Kidney epithelial cell (primary cell): ENCODE results near the gene NKPD1. TPM values are rescaled to one million over a fixed set of nuclear protein-coding genes. Genes with fewer than 3 reads are reported as not detected.

Source experiments
- DNase-seq: peaks from one replicate; pipeline ENCODE4 v3.0.0-alpha.2; 2010; ENCODE audit warnings: low read depth
- H3K27me3 ChIP-seq: 2 replicates; pipeline ENCODE4 v1.6.0; 2011; ENCODE audit warnings: low read length; ENCODE audit not compliant: control insufficient read depth, insufficient read depth
- H3K36me3 ChIP-seq: 2 replicates; pipeline ENCODE4 v1.5.1; 2011; ENCODE audit warnings: low read length; ENCODE audit not compliant: control insufficient read depth, insufficient read depth
- H3K4me3 ChIP-seq: 2 replicates; pipeline ENCODE4 v1.5.1; 2011; ENCODE audit warnings: low read depth, mild to moderate bottlenecking, control low read depth, low read length
- total RNA-seq: library from RNA; depleted of rRNA; stranded (reverse); fragments of >200 nt; gene quantifications from 2 replicates; pipeline ENCODE4 v1.2.3, GENCODE V29; 2015
- TF ChIP-seq, protein P1 (sequence below): IDR thresholded peaks from 2 replicates; pipeline ENCODE4 v1.5.1; 2011; ENCODE audit warnings: mild to moderate bottlenecking, moderate library complexity, low read length, control low read depth, inconsistent platforms; ENCODE audit not compliant: insufficient read depth, poor library complexity, severe bottlenecking

Gene NKPD1
- total RNA-seq, 1 donor from 2014 or later, result 0.46 TPM

DNA sequence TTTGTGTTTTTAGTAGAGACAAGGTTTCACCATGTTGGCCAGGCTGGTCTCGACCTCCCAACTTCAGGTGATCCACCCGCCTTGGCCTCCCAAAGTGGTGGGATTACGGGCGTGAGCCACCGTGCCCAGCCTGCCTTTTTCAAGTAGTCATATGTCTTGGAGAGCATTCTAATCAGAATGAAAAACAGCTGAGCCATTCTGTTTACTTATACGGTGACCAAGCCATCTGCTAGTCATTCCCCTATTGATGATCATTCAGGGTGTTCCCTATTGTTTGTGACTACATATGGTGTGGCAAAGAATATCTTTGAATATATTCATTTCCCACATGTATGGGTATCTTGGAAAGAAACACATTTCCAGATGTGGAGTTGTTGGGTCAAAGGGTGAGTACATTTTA is 35.0 kb upstream of the NKPD1 start:
- Histone ChIP-seq H3K27me3 (peaks cover 2% of the 10 kb centered on the region), H3K4me3 (no peak overlapping the region), H3K36me3 (no peaks in the 10 kb centered on the region)
- TF ChIP-seq, protein P1, sequence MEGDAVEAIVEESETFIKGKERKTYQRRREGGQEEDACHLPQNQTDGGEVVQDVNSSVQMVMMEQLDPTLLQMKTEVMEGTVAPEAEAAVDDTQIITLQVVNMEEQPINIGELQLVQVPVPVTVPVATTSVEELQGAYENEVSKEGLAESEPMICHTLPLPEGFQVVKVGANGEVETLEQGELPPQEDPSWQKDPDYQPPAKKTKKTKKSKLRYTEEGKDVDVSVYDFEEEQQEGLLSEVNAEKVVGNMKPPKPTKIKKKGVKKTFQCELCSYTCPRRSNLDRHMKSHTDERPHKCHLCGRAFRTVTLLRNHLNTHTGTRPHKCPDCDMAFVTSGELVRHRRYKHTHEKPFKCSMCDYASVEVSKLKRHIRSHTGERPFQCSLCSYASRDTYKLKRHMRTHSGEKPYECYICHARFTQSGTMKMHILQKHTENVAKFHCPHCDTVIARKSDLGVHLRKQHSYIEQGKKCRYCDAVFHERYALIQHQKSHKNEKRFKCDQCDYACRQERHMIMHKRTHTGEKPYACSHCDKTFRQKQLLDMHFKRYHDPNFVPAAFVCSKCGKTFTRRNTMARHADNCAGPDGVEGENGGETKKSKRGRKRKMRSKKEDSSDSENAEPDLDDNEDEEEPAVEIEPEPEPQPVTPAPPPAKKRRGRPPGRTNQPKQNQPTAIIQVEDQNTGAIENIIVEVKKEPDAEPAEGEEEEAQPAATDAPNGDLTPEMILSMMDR, result no peak
- no peak for DNase-seq

DNA sequence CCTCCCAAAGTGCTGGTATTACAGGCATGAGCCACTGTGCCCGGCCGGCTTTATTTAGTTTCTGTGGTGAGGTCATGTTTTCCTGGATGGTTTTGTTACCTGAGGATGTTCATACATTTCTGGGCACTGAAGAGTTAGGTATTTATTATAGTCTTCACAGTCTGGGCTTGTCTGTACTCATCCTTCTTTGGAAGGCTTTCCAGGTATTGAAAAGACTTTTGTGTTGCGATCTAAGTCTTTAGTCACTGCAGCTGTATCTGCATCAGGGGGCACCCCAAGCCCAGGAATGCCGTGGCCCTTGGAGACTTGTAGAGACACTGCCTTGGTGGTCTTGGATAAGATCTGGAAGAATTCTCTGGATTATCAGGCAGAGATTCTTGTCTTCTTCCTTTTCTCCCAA is 30.6 kb upstream of the NKPD1 start:
- Histone ChIP-seq H3K36me3 (no peaks in the 10 kb centered on the region), H3K27me3 (no peaks in the 10 kb centered on the region), H3K4me3 (no peak overlapping the region)
- TF ChIP-seq, protein P1, result no peak
- no peak for DNase-seq

DNA sequence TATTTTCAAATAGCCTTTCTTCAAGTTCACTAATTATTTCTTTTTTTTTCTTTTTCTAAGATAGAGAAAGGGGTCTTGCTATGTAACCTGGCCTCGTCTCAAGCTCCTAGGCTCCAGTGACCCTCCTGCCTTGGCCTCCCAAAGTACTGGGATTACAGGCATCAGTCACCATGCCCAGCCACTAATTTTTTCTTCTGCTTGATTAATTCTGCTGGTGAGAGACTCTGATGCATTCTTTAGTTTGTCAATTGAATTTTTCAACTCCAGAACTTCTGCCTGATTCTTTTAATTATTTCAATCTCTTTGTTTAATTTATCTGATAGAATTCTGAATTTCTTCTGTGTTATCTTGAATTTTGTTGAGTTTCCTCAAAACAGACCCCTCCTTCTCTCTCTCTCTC is 29.2 kb upstream of the NKPD1 start:
- TF ChIP-seq, protein P1, result no peak
- DNase-seq, result no peak
- Histone ChIP-seq H3K4me3 (no peak overlapping the region), H3K36me3 (no peaks in the 10 kb centered on the region), H3K27me3 (no peaks in the 10 kb centered on the region)

DNA sequence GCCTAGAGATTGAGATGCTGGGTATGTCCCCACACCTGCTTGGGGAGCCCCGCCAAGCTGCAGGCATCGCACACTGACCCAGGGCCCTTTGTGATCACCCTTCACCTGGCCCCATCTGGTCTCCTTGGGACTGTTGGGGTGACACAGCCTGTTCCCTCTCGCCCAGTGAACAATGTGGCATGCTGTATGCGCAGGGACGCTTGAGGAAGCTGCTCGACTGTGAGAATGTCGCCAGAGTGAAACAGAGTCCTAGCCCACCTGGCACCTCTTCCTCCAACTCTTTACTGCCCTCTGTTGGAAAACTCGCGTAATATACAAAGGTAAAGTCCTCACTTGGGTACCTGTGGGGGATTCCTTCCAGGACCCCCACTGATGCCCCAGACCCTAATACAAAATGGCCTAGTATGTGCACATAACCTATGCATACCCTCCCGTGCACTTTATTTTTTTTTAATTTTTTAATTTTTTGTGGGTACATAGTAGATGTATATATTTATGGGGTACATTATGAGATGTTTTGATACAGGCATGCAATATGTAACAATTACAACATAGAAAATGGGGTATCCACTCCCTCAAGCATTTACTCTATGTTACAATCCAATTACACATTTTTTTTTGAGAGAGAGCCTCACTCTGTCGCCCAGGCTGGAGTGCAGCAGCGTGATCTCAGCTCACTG is 26.8 kb upstream of the NKPD1 start:
- DNase-seq, result no peak
- TF ChIP-seq, protein P1, result peak; percentile 72
- Histone ChIP-seq H3K36me3 (no peaks in the 10 kb centered on the region), H3K27me3 (no peaks in the 10 kb centered on the region), H3K4me3 (no peak overlapping the region)

DNA sequence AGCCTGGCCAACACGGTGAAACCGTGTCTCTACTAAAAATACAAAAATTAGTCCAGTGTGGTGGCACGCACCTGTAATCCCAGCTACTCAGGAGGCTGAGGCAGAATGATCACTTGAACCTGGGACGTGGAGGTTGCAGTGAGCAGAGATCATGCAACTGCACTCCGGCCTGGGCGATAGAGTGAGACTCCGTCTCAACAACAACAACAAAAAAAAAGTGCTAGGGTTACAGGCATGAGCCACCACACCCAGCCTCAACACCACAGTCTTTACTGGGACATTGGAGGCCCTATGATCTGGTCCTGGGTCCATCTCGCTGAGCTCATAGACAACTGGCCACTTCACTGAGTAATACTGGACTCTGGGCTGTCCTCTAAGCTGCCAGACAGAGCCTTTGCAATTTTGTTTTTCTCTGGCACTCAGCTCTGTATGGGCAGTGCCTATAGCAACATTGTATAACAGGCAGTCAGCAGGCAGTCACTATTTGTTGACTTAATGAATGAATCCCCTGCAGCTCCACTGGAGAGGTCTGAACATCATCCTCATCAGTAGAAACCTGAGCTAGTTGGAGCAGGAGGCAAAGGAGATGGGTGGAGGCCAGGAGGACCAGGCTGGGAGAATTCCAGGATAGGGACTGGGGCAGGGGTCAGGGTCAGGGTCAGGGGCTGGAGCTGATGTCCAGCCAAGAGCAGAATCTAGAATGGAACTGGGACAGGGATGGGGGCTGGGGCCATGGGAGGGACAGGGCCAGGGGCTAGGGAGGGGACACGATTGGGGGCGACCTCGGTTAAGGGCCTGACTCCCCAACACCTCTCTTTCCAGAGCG is 25.9 kb upstream of the NKPD1 start:
- TF ChIP-seq, protein P1, result no peak
- H3K27me3 ChIP-seq, result no peaks in the 10 kb centered on the region

More for the DNA sequence above, 25.9 kb upstream of the NKPD1 start:
- Histone ChIP-seq H3K4me3 (no peak overlapping the region), H3K36me3 (no peaks in the 10 kb centered on the region)
- DNase-seq, result no peak
